ENCODE results near the gene CDH22.
A peak's percentile ranks its signal among the peaks of the same experiment; 100 is the strongest.

Gene CDH22

GRCh38 chr20:46174469-46175126 lies 133.7 kb downstream of the CDH22 start:
- DNase-seq = peak in 22 of 56 donors; percentile 2 to 61 (median 15)

DNA sequence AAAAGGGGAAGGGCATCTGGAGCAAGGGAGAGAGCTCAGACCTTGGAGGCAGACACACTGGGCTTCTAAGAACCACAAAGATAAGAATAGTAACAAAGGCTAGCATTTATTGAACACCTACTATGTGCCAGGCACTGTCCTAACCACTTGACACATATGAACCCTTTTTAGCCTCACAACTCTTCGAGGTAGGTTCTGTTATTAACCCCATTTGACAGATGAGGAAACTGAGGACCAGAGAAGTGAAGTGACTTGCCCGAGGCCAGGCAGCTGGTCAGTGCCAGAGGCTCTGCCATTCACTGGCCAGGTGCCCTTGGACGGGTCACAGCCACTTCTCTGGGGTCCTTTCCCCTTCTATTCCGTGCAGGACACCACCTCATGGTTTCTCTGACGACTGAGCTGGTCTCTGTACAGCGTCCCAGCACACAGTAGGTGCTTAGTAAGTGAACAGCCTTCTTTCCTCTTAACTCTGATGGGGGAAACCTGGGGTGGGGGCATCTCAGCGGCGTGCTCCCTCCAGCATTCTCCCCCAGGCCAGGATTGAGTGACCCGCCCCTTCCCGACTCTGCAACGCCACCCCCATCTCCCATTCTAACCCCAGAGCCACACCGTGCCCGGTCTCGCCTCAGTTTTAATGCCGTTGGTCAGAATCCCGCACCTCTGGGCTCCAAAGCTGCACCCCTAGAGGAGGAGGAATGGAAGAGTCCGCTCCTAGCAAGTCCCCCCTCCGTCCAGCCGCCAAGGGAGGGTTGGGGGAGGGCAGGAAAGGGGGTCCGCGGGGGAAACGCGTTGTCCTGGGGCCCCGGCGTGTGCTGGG lies 134.4 kb downstream of the CDH22 start:
- no peak for DNase-seq

- DNase-seq = no peak
Observed at GRCh38 chr20:46172961-46173536, 135.2 kb downstream of the CDH22 start.

DNA sequence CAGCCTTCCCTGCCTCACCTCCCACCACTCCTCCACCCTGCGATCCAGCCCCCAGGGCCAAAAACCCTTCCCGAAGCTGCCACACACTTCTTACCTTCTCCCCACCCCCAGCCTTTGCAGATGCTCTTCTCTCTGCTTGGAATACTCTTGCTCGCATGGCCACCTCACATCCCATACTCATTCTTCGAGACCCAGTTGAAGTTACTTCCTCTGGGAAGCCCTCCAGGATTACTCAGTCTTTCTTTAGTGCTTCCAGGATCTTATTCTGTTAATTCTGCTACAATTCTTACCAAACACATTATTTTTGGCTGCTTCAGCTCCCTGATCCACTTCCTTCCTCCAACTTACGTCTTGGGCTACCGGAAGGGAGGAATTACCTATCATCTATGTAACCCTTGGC lies 135.8 kb downstream of the CDH22 start:
- DNase-seq = no peak

- no peak for DNase-seq
Observed at GRCh38 chr20:46171909-46172308, 136.4 kb downstream of the CDH22 start.

GRCh38 chr20:46171476-46171875 lies 136.8 kb downstream of the CDH22 start:
- no peak for DNase-seq

DNA sequence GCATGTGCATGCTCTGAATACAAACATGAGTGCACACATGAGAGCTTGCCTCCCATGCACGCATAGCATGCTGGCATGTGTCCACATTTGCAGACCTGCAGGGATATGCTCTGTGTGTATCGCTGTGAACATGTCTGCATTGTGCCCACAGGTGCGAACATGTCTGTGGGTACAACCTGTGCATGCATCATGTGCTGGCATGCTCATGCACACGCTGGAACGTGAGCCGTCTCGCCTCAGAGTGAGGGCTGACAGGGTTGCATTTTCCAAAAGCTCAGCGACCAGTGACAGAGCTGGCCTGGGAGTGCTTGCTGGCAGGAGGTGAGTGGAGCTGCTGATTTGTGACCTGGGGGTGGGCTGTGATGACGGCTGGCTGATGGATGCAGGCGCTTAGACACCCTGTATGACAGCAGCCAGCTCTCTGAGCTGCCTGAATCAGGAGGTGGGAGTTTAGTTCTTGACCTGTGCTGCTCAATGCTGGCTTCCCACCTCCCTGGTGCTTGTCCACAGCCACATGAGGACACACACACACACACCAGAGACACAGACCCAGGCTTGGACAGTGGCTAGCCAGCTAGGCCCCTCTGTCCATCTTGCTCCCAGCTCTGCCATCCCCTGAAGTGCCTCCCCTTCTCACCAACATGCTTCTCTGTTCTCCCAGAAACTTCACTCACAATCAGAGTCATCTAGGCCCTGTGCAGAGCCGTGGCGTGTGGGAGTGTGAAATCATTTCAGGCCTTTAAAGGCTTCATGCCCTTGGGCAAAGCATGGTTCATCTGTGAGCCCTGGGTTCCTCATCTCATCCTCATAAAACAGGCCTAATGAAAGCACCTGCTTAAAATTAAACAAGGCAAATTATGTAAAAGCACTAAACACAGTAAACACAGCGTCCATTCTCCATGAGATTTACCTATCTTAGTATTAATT lies 138.8 kb downstream of the CDH22 start:
- DNase-seq = no peak

GRCh38 chr20:46168438-46168837 lies 139.9 kb downstream of the CDH22 start:
- DNase-seq = no peak

- no peak for DNase-seq
Observed at GRCh38 chr20:46167080-46167479, 141.2 kb downstream of the CDH22 start.

- DNase-seq = no peak
Observed at GRCh38 chr20:46164254-46164653, 144.0 kb downstream of the CDH22 start.

- DNase-seq = no peak
Observed at GRCh38 chr20:46161921-46162320, 146.4 kb downstream of the CDH22 start.

- DNase-seq = no peak
Observed at GRCh38 chr20:46160661-46161060, 147.6 kb downstream of the CDH22 start.

DNA sequence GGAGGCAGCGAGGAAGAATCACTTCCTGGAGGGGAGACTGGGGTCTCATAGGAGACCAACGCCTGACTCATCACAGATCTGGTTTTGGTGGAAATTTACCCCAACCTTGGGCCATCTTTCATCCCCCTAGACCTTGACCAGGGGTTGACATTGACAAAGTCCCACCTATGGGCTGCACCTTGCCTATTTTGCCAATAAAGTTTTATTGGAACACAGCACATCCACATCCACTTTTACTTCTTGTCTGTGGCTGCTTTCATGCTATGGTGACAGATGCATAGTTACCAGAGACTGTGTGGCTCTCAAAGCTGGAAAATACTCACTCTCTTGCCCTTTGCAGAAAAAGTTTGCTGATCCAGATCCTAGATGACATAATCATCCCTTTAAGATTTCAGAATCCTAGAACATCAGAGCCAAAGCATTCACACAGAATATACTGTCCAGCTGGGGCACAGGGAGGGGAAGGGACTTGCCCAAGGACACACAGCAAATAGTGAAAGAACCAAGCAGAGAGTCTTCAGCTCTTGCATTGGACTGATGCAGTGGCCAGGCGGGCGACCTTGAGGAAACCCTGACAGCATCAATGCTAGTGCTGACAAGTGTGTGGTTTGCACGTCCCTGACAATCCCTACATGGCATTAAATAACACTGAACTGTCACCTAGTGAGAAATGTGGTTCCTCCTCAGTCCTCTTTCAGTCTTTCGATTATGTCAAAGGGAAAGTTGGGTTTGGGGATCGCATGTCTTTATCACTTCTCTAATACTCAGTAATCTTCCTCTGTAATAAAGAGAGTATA lies 149.0 kb downstream of the CDH22 start:
- DNase-seq = no peak

GRCh38 chr20:46158476-46158987 lies 149.8 kb downstream of the CDH22 start:
- no peak for DNase-seq

- DNase-seq = peak in 5 of 56 donors; percentile 5 to 20 (median 13)
Observed at GRCh38 chr20:46157625-46158024, 150.7 kb downstream of the CDH22 start.

DNA sequence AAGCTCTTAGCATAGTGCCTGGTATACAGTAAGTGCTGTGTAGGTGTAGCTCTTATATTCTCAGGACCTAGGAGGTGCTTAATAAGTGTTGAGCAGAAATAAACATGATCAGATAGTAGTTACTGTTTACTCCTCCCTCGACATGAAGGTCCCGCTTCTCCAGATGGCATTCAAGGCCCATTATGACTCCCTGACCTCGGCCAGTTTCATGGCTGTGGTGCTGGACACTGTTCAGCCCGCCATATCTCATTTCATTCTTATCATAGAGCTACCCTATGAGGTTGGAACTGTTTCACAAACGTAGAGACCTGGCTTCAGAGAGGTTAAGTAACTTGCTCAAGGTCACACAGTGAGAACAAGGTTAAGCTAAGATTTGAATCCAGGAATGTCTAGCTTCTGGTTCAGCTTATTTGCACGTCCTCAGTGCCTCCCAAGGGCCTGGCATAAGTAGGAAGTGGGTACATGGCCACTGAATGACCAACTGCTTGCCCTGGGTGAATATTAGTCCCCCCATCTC lies 151.2 kb downstream of the CDH22 start:
- no peak for DNase-seq

DNA sequence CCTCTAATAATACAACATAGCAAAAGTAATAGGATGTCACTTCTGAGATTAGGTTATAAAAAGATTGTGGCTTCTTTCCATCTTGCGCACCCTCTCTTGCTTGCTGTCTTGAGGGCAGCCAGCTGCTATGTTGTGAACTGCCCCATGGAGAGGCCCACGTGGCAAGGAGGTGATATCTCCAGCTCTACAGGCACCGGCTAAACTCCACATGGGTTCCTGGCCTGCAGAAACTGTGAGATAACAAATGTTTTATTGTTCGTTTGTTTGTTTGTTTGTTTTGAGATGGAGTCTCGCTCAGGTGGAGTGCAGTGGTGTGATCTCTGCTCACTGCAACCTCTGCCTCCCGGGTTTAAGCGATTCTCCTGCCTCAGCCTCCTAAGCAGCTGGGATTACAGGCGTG lies 152.2 kb downstream of the CDH22 start:
- no peak for DNase-seq

GRCh38 chr20:46154796-46155195 lies 153.5 kb downstream of the CDH22 start:
- no peak for DNase-seq

- no peak for DNase-seq
Observed at GRCh38 chr20:46154305-46154704, 154.0 kb downstream of the CDH22 start.
